ENCODE measurements around the gene CCR6.

The CCR6 gene

GRCh38 chr6:167115054-167115453 is 7.8 kb upstream of the CCR6 start:
- no peak overlapping the region for H3K4me3 ChIP-seq (ENCODE audit: low read depth, low read length)
- no peak for TF ChIP-seq CTCF (IDR thresholded peaks at IDR 0.05; ENCODE audit: low read depth, low read length)

- no peak for TF ChIP-seq CTCF (IDR thresholded peaks at IDR 0.05; ENCODE audit: low read depth, low read length)
- no peak overlapping the region for H3K4me3 ChIP-seq (ENCODE audit: low read depth, low read length)
Measured at GRCh38 chr6:167116109-167116837, 6.6 kb upstream of the CCR6 start.

- H3K4me3 ChIP-seq (ENCODE audit: low read depth, low read length), result no peak overlapping the region
- no peak for TF ChIP-seq CTCF (IDR thresholded peaks at IDR 0.05; ENCODE audit: low read depth, low read length)
Measured at GRCh38 chr6:167116838-167117228, 6.1 kb upstream of the CCR6 start.

- TF ChIP-seq CTCF (IDR thresholded peaks at IDR 0.05; ENCODE audit: low read depth, low read length), result no peak
- no peak overlapping the region for H3K4me3 ChIP-seq (ENCODE audit: low read depth, low read length)
Measured at GRCh38 chr6:167118006-167118405, 4.9 kb upstream of the CCR6 start.

GRCh38 chr6:167118839-167119238 is 4.1 kb upstream of the CCR6 start:
- no peak for TF ChIP-seq CTCF (IDR thresholded peaks at IDR 0.05; ENCODE audit: low read depth, low read length)
- H3K4me3 ChIP-seq (ENCODE audit: low read depth, low read length), result no peak overlapping the region

GRCh38 chr6:167119670-167120582 is 3.0 kb upstream of the CCR6 start:
- no peak for TF ChIP-seq CTCF (IDR thresholded peaks at IDR 0.05; ENCODE audit: low read depth, low read length)
- no peak overlapping the region for H3K4me3 ChIP-seq (ENCODE audit: low read depth, low read length)

GRCh38 chr6:167120583-167120903 is 2.4 kb upstream of the CCR6 start:
- H3K4me3 ChIP-seq (ENCODE audit: low read depth, low read length), result no peak overlapping the region
- no peak for TF ChIP-seq CTCF (IDR thresholded peaks at IDR 0.05; ENCODE audit: low read depth, low read length)

All from WI38 (cell line).